GM21619 (cell line): ENCODE results near the gene EAF1.
"Not testable (repeated sequence)": the region's sequence is repeated elsewhere in the genome, so short reads cannot be mapped to it uniquely, and the experiment has no call there.

Source experiments
- ATAC-seq: cut with Tn5 transposase; IDR thresholded peaks from one replicate; pipeline ENCODE4 v1.9.1; 2021; ENCODE audit not compliant: unreplicated experiment

EAF1 gene

DNA sequence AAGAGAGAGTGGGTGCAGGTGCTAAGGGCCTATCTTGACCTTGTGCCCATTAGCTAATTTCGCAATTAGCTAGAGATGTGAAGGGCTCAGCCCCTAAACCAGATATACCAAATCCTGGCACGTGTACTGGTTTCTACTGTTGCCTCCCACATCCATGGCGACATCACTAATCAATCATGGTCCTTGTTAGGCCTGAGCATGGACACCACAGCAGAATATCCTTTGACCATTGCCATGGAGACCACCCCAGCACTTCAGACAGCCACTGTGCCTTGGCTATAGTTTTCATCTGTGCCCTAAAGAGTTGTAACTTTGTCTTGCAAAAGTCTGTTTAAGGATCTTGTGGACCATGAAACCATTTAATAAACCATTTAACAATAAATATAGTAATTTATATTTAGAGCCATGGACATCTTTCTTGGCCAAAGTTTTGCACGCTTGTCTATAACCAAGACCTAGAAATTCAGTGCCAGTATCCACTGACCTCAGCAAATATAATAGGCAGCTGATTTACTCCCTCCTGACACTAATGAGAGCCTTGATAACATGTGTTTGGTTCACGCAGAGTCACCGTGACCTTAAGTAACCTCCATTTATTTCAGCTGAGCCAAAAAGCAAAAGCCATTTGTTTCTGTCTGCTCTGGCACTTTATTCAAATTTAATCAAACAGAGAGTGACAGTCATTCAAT lies 50.7 kb downstream of the EAF1 start:
- no peak for ATAC-seq

DNA sequence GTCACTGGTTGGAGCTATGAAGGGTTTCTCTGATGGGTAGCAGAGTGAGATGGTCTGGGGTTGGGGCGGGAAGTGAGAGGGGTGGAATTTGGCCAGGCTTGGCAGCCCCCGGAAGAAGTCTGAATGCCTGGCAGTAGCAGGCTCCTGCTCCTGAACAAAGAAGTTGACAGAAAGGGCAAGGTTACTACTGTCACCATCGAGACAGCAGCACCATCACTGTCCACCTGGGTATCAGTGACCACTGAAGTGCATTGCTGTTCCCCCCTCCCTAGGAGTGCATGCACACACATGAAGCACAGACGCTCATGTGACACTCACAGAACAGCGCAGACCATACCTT lies 51.2 kb downstream of the EAF1 start:
- no peak for ATAC-seq

DNA sequence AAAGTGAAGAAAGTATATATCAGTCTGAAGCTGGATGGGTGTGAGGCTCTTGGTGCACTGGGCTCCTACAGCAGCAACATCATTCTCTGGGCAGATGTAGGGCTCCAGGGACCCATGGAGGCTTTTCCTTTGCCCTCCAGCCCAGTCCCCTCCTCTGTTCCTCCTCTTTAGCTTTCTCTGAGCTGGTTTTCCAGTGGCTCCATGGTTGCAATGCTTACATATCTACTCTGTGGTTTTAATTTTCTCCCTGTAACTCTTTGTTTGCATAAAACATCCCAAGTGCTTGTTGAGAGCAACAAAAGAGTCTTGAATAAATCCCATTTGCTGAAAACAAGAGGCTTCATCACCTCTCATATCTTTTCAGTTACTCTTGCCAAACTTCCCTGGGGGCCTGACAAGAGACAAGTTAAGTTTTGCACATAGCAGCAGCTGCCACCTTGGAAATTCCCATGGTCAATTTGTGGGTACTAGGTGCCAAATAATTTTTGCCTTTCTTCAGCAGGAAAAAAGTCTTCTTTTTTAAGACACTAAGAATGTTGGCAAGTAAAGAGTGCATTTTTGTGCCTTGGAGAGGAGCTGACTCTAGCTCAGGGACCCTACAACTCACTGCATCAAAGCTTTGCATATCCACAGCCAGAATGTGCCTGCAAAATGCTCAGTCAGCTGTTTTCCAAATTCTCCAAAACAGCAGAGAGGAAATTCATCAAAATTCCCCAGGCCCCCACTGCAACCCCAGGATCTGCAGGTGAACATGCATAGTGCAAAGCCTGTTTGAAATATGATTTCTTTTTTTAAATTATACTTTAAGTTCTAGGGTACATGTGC lies 52.2 kb downstream of the EAF1 start:
- ATAC-seq = no peak

DNA sequence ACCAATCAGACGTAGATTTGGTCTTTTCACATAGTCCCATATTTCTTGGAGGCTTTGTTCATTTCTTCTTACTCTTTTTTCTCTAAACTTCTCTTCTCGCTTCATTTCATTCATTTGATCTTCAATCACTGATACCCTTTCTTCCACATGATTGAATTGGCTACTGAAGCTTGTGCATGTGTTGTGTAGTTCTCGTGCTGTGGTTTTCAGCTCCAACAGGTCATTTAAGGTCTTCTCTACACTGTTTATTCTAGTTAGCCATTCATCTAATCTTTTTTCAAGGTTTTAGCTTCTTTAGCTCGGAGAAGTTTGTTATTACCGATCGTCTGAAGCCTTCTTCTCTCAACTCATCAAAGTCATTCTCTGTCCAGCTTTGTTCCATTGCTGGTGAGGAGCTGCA lies 57.2 kb downstream of the EAF1 start:
- not testable (repeated sequence) for ATAC-seq

DNA sequence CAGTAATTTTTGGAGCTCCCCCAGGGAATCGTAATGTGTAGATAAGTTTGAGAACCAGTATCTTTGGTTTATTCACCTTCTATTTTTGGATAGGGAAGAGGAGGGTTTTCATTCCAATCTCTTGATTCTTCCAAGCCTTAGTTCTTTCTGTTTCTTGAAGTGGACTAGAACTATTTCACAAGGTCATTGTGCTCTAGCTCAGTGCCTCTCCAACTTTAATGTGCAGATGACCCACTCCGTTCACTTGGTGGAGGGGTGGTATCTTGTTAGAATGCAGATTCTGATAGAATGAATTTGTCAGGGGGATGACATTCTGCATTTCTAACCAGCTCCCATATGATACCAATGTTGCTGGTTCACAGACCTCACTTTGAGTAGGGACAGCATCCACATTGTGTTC lies 58.6 kb downstream of the EAF1 start:
- no peak for ATAC-seq

DNA sequence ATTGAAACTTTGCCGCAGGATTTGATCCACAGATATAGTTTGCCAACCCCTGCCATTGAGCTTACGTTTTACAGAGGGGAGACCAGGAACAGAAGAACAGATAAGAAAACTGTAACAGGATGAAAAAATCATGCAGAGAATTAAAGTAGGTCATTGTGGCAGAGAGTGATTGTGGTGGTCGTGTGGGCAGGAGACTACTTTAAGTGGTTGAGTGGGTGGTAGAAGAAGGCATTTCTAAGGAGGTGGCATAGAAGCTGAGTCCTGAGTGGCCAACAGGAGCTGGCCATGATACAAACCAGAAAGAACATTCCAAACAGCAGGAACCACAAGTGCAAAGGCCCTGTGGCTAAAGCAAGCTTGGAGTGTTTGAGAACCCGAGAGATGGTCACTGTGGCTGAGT lies 59.6 kb downstream of the EAF1 start:
- no peak for ATAC-seq

DNA sequence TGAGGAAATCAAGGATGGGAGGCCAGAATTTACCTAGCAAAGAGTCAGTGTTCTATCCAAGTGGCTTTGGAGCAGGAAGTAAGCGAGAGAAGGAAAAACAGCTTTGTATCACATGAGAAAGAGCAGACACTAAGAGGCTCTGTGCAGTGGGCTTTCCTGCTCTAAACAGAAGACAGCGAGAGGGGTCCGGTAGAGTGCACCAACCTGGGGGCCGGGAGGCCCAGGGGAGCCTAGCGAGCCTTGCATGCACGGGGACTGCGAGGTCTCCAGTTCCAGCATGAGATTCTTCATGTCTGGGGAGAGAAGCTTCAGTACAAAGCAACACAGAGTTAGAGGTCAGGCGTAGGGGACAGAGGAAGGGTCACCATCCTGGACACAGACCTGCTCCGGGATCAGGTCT lies 60.6 kb downstream of the EAF1 start:
- ATAC-seq = no peak

DNA sequence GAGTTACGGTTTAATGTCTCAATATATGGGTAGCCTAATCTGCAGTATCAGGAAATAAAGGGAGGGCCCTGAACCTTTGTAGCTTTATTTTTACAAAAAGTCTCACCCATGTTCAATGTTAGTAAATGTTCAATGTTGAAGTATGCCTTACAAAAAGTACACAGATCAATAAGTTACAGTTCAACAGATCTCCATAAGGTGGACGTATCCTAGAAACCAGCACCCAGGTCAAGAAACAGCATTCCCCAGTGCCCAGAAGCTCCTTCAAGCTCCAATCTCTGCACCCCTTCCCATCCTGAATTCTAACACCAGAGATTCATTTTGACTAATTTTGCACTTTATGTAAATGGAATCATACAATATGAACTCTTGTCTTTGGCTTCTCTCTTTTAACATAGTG lies 62.8 kb downstream of the EAF1 start:
- no peak for ATAC-seq

DNA sequence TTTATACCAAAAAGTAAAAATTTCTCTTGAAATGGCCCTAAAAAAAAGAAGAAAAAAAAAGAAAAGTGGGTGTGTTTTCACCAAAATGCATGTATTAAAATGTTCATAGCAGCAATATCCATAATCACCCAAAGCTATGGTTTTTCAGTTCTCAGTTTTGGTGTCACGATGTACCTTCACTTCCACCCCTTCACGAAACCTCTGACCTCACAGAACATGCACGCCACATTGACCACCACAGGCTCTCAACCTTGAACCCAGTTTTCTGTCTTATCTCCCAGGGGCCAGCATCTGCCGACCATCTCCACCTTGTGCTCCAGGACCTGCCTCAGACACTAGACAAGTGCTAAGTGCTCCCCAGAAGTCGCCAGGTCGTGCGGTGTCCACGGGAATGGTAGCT lies 63.7 kb downstream of the EAF1 start:
- ATAC-seq = no peak
